Putamen (tissue), 1 donor: ENCODE data around the gene TMEM213.

ENCODE experiments used
- DNase-seq: peaks from one replicate; pipeline ENCODE4 v3.0.0-alpha.2; 2016; ENCODE audit warnings: low spot score

TMEM213 gene

DNA sequence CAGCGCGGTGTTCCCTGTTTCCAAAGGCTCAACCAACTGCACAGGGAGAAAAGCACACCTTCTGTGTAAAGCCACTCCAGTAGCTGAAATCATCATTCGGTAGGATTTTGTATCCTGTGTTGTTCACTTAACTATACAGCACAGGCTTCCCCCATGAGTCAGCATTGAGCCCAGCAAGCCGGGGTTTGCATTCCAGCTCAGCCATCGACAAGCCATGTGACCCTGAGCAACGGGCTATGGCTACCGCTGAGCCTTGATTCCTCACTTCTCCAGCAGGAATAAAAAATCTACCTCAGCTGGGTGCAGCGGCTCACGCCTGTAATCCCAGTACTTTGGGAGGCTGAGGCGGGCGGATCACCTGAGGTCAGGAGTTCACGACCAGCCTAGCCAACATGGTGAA, 44.3 kb downstream of the TMEM213 start:
- no peak for DNase-seq

DNA sequence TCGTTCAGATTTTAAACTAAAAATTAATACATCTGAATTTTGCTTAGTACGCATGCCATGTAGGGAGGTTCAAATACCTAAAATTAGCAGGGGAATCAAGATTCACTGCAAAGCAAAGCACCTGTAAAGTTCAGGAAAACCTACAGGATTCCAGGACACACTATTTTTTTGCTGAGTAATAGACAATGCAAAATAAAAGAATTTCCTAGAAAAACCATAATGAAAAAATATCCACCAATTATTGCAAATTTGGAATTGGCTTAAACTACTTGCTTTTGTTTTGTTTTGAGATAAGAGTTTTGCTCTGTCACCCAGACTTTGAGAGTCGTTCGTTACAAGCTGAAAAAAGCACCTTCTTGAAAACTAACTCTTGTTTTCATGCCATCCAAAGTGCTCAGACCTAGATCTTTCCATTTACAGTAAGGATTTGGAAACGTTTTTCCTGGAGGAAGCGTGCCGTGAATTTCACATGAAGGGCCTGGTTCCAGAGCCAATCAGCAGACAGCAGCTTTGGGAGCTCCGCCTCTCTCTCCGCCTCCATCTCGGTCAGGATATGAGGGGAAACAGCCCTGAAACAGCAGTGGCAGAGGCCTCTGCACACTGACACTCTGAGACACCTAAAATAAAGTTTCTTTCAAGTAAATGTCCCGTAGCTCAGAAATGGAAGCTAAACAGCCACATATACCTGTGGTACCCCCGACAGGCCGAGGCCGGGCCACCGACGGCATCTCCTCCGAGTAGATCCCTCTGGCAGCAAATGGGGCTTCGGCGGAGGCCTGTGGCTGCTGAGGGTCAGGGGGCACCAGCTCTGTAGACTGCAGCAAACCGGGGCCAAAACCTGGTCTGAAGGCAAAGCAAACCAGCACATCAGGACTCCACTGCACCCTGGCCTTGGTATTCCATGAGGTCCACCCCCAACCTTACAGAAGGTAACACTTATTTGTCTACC, 46.1 kb downstream of the TMEM213 start:
- no peak for DNase-seq

DNA sequence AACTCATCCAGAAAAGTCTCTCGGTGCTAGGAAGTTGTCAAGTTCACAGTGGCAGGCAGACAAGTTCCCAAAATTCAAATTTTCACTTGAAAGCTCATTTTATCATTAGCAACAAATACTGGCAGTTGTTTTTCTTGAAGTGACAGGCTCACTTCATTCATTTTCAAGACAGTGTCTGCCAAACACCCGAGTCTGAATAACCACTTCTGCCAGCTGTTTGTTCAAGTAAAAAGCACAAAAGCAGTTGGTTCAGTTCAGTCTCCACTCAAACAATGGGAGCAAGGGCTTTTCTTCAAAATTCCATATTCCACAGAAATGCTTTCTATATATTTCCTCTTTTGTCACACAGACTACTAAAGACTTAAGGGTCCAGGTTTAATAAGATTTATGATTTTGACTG, 47.9 kb downstream of the TMEM213 start:
- DNase-seq, result no peak

DNA sequence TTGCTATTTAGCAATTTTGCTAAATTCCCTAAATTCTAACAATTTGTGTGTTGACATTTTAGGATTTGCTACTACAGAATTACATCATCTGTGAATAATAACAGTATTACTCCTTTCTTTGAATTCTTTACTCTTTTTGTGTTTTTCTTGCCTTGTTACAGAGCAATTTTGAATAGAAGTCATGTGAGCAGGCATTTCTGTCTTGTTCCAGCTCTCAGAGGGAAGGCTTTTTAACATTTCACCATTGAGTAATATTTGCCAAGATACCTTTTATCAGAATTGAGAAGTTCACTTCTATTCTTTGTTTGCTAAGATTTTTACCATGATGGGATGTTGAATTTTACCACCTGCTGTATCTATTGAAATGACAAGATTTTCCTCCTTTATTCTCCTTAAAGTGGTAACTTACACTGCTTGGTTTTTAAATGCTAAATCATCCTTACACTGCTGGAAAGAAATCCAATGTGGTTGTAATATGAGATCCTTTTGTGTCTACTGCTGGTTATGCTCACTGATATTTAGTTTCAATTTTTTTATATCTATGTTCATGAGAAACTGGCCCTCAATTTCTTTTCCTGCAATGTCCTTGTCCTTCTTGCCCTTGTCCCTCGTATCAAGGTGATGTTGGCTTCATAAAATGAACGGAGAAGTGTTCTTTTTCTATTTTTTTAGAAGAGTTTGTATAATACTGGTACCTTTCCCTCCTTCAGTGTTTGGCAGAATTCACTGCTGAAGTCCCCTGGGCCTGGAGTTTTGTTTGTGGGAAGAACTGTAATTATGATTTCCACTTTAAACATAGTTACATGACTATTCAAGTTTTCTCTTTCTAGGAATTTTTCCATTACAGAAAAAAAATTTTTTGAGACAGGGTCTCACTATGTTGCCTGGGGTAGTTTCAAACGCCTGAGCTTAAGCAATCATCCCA, 50.5 kb downstream of the TMEM213 start:
- DNase-seq, result no peak

DNA sequence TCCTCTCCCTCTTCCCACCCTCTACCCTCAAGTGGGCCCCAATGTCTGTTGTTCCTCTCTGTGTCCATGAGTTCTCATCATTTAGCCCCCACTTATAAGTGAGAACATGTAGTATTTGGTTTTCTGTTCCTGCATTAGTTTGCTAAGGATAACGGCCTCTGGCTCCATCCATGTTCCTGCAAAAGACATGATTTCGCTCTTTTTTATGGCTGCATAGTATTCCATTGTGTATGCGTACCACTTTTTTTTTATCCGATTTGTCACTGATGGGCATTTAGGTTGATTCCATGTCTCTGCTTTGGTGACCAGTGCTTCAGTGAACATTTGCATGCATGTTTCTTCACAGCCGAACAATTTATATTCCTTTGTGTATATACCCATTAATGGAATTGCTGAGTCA, 51.9 kb downstream of the TMEM213 start:
- DNase-seq, result no peak

DNA sequence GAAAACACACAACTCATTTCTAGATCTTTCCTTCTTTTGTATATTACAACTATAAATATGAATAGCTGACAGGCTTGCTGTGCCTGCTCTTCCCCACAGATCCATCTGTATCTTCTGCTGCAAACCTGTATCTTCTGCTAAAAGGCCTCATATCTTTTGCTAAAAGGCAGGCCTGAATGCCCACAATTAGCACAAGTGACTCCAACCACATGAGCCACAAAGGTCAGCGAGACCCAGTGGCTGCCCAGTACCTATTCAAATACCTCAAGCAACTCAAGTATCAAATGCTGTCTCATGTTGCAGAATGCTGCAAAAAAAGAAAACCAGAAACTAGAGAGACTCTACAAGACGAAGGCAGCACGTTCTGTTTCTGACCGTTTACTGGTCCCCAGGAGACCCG, 54.7 kb downstream of the TMEM213 start:
- no peak for DNase-seq

DNA sequence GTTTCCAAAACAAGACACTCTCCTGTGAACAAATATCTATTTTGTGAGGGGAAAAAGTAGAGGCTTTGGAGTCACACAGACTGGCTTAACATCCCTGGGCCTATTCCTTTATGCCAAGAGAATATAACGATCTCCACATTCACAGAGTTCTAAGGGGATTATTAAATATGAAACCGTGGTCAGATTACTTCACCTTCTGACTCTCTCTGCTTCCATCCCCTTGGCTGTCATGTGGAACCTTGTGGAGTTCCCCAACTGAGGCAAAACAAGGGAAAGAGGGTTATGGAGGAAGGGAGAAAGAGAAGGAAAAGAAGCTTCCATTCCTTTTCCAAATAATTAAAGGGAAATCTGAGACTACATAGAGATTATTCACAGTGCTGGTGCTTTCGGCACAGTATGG, 55.7 kb downstream of the TMEM213 start:
- DNase-seq, result no peak

DNA sequence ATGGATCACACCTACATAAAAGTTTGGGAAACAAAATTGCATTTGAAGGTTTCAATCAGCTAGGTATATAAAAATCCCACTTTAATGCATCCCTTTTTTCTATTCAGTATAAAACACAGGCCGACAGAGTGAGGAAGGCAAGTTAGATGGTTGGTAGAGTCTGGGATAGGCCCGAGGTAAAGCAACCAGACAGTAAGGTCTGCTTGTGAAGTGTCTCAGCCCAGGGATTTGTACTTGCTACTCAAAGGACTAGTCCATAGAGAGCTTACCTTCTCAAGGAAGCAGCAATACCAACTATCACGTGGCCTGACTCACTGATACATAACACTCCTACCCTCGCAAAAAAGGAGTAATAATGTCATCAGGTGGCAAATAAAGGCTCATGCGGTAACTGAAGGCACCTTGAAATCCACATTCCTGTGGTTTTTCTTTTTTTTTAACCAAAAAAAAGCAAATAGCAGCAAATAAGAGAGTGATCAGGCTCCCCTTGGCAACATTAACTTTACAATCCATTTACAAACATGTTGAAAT, 56.4 kb downstream of the TMEM213 start:
- DNase-seq, result no peak

DNA sequence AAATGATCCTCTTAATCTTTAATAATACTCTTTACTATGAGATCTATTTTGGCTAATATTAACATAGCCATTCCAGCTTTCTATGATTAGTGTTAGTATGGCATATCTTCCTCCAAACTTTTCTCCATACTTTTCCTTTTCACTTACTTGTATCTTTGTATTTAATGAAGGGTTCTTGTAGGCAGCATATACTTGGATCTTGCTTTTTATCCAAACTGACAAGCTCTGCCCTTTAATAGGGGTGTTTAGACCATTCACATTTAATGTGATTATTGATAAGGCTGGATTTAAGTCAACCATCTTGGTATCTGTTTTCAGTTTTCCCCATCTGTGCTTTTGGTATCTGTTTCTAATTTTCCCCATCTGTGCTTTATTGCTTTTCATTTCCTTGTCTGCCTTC, 59.9 kb downstream of the TMEM213 start:
- no peak for DNase-seq

DNA sequence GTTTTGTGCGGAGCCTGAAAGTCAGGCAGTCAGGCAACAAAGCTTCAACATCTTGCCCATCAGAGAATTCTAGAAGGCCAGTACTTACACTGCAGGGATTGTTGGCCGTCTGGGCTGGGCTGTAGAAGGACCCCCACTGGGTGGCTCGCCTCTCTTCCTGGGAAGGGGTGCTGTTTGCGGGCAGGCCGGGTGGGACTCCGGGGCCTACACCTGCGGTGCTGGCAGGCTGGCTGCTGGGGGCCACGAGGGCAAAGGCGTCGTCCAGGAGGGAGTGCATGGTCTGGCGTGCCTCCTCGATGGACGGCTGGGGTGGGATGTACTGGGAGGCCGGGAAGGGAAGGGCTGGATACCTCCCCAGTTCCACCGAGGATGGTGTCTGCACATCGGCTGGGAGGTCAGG, 63.3 kb downstream of the TMEM213 start:
- no peak for DNase-seq

DNA sequence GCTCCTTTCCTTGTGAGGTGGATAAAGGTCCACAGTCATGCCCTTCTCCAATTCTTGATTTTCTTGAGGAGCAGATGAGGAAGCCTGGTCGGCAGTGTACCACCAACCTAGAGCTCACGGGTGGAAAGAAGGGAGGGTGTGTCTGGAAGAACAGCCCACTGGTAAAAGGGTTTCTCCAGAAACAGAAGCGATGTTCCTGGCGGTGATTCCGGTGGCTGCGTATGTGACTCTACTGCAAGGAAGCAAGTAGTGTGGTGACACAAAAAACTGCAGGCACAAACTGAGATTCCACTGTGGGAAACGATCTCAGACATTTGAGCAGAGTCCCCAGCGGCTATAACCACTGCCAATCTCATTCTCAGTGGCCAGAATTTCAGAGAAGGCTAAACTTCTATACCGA, 66.1 kb downstream of the TMEM213 start:
- DNase-seq, result no peak

DNA sequence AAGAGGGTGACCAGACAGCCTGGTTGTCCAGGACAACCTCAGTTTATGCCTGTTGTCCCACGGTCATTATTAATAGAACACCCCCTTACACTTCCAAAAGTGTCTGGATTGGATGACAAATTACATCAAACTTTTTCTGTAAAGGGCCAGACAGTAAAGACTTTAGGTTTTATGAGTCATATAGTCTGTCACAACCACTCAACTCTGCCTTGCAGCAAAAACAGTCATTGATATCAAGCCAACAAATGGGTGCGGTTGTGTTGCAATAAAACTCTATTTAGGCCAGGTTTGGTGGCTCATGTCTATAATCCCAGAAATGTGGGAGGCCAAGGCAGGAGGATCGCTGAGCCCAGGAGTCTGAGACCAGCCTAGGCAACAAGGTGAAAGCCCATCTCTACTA, 66.9 kb downstream of the TMEM213 start:
- DNase-seq, result no peak

DNA sequence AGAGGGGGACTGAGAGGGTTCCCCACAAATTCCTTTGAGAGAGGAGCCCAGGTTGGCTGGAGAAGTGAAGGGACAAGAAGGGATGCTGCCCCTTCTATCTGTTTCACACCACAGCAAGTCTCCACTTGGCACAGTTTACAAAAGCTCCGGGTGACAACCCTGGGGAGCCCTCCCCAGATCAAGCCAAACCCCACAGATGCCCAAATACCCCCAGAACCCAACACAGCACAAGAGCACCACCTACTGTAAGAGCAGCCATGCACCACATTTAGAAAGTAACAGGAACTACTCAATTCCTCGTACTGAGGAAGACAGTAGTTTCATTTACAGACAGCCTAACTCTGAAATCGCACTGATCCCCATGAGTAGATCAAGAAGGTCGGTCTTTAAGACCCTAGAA, 68.0 kb downstream of the TMEM213 start:
- no peak for DNase-seq

DNA sequence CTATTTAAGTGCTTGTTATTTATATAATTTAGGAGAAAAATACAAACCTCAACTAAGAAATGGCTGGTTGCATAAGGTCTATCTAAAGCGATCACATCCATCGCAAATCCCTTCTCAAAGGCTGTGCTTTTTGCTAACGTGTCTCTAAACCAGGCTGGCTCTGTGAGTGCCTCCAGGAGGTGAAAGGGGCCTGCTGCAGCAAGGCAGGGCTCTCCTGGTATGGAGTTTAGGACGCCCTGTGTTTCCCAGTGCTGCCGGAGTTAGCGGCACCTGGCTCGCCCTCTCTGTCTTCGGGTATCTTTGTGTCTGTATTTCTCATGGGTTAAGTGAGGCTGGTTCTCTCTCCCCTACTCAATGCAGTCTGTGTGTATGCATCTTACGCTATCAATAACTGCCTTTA, 68.6 kb downstream of the TMEM213 start:
- DNase-seq, result no peak

DNA sequence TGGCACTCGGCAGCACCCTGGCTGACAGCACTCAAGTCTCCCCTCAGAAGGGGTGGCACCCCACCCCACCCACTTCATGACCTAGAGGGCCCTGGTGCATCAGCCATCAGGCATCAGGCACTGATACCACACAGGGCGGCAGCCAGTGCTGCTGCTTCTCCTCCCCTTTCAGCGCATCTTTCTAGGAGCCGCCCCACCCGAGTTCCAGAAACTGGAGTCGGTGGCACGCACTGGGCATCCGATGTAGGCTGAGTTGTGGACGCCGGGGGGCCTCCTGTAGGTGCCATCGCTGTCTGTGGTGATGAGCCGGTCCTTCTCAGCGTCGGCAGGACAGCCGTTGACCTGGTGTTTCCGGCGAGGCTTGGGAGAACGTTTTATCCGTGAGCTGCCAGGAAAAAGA, 70.0 kb downstream of the TMEM213 start:
- DNase-seq, result no peak

DNA sequence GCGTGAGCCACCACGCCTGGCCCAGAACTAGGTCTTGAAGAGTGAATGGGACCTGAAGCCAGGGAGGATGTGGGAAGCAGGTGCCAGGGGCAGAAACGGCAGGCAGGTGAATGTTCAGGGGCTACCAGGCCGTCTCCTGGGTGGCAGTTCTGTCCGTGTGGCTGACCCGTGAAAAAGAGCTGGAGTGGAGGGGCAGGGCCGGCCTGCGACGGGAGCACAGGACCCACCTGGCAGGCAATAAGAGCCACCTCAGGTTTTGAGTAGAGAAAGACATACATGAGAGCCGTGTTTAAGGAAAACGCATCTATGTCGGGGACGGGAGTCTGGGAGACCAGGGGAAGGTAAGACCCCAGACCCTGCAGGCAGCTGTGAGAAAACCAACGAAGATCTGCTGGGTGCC, 70.9 kb downstream of the TMEM213 start:
- no peak for DNase-seq

DNA sequence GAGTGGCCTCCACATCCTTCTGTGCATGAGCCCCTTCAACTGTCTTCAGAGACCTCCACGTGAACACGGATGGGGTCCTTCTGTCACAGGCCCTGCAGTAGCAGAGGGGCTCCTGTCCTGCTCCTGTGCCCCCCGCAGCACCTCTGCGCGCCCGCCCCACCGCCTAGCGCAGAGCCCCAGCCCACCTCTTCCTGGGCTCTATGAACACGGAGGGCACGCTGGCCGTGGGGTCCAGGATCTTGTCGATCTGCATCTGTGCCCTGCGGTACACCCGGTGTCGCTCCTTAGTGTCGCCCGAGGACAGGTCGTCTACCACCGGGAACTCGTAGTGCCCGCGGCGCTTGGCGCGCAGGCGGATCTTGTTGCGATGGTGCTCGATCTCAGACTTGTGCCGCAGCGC, 71.6 kb downstream of the TMEM213 start:
- no peak for DNase-seq

DNA sequence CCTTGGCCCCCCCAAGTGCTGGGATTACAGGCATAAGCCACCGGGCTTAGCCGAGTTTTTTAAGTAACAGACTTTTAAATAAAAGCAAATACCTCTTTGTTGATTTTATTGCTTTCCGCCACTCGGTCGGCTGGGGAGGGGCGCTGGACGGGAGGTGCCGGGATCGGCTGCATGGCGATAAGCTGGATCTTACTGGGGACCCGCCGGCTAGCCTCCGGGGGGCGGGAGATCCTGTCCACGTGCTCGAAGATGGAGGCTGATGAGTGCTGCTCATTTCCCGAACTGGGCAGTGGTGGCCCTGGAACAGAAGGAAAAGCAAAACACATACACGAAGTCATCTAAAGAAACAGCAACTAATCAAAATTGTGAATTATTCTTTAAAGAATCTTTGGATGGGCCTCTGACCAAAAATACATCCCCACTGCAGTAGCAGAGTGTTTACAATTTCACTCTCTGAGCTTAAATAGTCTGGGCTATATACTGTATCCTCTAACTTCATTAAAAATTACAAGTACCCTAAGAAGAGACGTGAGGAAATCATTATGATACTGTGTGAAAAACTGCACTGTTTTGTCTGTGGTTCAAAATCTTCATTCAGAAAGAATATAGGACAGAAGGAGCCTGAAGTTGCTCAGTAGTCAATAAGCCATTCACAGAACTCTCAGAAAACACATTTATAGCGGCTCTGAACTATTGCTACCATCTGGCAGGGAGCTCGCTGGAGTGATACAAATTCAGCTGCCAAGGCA, 73.4 kb downstream of the TMEM213 start:
- DNase-seq, result no peak

DNA sequence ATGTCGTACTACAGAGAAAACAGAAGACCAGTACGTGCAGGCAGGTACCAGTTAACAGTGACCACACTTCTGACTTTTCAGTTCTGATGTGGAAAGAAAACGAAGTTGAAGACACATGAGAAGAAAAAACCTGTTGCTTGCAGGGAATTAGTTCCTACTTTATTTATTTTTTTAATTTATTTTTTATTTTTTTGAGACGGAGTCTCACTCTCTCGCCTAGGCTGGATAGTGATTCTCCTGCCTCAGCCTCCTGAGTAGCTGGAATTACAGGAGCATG, 74.0 kb downstream of the TMEM213 start:
- DNase-seq, result no peak

DNA sequence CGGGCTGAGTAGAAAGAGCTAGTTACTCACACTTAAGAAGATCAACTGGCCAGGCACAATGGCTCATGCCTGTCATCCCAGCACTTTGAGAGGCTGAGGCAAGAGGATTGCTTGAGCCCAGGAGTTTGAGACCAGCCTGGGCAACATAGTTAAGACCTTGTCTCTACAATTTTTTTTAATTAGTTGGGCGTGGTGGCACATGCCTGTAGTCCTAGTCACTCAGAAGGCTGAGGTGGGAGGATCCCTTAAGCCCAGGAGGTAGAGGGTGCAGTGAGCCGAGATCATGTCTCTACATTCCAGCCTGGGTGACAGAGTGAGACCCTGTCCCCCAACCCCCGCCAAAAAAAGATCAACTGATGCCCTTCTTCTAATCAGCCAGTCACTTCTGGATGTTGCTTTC, 74.8 kb downstream of the TMEM213 start:
- no peak for DNase-seq

DNA sequence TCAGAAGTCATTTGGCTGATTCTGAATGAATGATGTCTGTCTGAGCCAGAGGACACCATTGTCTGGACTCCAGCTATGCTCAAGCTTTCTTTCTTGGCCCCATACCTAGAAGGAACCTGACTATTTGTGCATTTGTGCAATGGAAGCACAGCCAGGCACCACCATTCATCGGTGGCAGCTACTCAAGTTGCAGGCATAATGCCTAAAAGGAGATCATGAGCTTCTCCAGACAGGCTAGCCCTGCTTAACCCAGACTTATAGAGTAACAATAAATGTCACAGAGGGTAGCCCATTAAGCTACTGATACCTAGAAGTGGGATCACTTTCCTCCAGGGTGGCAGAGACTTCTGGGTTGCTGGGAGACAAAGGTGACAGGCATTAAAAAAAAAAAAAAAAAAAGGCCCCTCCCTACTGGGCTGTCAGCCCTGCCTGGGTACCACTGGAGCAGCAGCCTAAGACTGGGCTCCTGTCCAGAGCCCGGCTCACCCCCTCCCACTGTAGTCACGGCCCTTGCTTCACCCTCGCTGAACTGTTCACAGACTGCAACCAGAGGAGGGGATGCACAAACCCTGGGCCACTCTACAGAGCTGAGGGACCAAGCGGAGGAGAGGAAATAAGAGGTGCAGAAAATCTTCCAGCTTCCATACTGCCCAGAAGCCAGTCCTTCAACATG, 75.6 kb downstream of the TMEM213 start:
- no peak for DNase-seq

DNA sequence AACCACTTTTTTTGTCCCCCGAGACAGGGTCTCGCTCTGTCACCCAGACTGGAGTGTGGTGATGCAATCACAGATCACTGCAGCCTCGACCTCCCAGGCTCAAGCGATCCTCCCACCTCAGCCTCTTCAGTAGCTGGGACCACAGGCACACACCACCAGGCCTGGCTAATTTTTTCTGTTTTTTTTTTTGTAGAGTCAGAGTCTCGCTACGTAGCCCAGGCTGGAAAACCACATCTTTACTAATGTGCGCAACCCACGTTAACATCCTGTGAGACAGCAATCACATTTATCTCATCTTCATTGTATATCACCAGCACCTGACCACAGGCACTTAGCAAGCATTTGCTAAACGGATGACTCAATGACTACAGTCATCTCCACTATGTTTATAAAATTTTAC, 78.0 kb downstream of the TMEM213 start:
- DNase-seq, result no peak
